ENCODE measurements around the gene PRSS1. TPM values are rescaled to one million over a fixed set of nuclear protein-coding genes. Genes with fewer than 3 reads are reported as not detected.
"Not testable (repeated sequence)": the region's sequence is repeated elsewhere in the genome, so short reads cannot be mapped to it uniquely, and the experiment has no call there.

The PRSS1 gene
- total RNA-seq, 1 donor from 2014 or later: 118 TPM

- DNase-seq (ENCODE audit: extremely low spot score, unreplicated experiment): no peak
- H3K4me1 Mint-ChIP-seq (ENCODE audit: unreplicated experiment): no peaks in the 10 kb centered on the region
Measured at GRCh38 chr7:142759433-142759832, 10.2 kb downstream of the PRSS1 start.

GRCh38 chr7:142760071-142760642 is 10.9 kb downstream of the PRSS1 start:
- peak overlapping the region; percentile 50 for H3K27ac Mint-ChIP-seq
- DNase-seq (ENCODE audit: extremely low spot score, unreplicated experiment): no peak
- TF ChIP-seq CTCF (conservative IDR thresholded peaks at IDR 0.05): no peak
- H3K9me3 Mint-ChIP-seq: no peaks in the 10 kb centered on the region
- no peak overlapping the region for H3K4me3 Mint-ChIP-seq
- H3K36me3 Mint-ChIP-seq: no peaks in the 10 kb centered on the region
- peaks cover 28% of the 10 kb centered on the region for H3K27me3 Mint-ChIP-seq
- H3K4me1 Mint-ChIP-seq (ENCODE audit: unreplicated experiment): no peaks in the 10 kb centered on the region

More at GRCh38 chr7:142759433-142759832, 10.2 kb downstream of the PRSS1 start:
- H3K4me3 Mint-ChIP-seq: no peak overlapping the region
- no peaks in the 10 kb centered on the region for H3K9me3 Mint-ChIP-seq
- no peak overlapping the region for H3K27ac Mint-ChIP-seq
- TF ChIP-seq CTCF (conservative IDR thresholded peaks at IDR 0.05): no peak
- H3K36me3 Mint-ChIP-seq: no peaks in the 10 kb centered on the region
- H3K27me3 Mint-ChIP-seq: peaks cover 26% of the 10 kb centered on the region

- not testable (repeated sequence) for DNase-seq (ENCODE audit: extremely low spot score, unreplicated experiment); H3K36me3 Mint-ChIP-seq; H3K4me3 Mint-ChIP-seq; H3K9me3 Mint-ChIP-seq; H3K4me1 Mint-ChIP-seq (ENCODE audit: unreplicated experiment); H3K27ac Mint-ChIP-seq
- peaks cover 28% of the 10 kb centered on the region for H3K27me3 Mint-ChIP-seq
Measured at GRCh38 chr7:142761606-142762005, 12.3 kb downstream of the PRSS1 start.

GRCh38 chr7:142762104-142762503 is 12.8 kb downstream of the PRSS1 start:
- H3K27me3 Mint-ChIP-seq: peaks cover 28% of the 10 kb centered on the region
- H3K36me3 Mint-ChIP-seq: no peaks in the 10 kb centered on the region
- H3K9me3 Mint-ChIP-seq: no peaks in the 10 kb centered on the region
- DNase-seq (ENCODE audit: extremely low spot score, unreplicated experiment): no peak
- no peak for TF ChIP-seq CTCF (conservative IDR thresholded peaks at IDR 0.05)
- H3K4me3 Mint-ChIP-seq: no peak overlapping the region
- H3K27ac Mint-ChIP-seq: no peak overlapping the region
- H3K4me1 Mint-ChIP-seq (ENCODE audit: unreplicated experiment): no peaks in the 10 kb centered on the region

- Mint-ChIP-seq H3K9me3 (no peaks in the 10 kb centered on the region), H3K27ac (no peak overlapping the region), H3K4me1 (ENCODE audit: unreplicated experiment) (no peaks in the 10 kb centered on the region), H3K36me3 (no peaks in the 10 kb centered on the region), H3K4me3 (no peak overlapping the region), H3K27me3 (peaks cover 34% of the 10 kb centered on the region)
- no peak for TF ChIP-seq CTCF (conservative IDR thresholded peaks at IDR 0.05)
- DNase-seq (ENCODE audit: extremely low spot score, unreplicated experiment): no peak
Measured at GRCh38 chr7:142767451-142767850, 18.2 kb downstream of the PRSS1 start.

GRCh38 chr7:142767861-142768260 is 18.6 kb downstream of the PRSS1 start:
- Mint-ChIP-seq H3K4me1 (ENCODE audit: unreplicated experiment) (no peaks in the 10 kb centered on the region), H3K27ac (no peak overlapping the region), H3K36me3 (no peaks in the 10 kb centered on the region), H3K9me3 (no peaks in the 10 kb centered on the region), H3K4me3 (no peak overlapping the region), H3K27me3 (peaks cover 34% of the 10 kb centered on the region)
- no peak for TF ChIP-seq CTCF (conservative IDR thresholded peaks at IDR 0.05)
- DNase-seq (ENCODE audit: extremely low spot score, unreplicated experiment): no peak

- H3K27ac Mint-ChIP-seq; H3K36me3 Mint-ChIP-seq; DNase-seq (ENCODE audit: extremely low spot score, unreplicated experiment); H3K9me3 Mint-ChIP-seq; H3K4me3 Mint-ChIP-seq; H3K4me1 Mint-ChIP-seq (ENCODE audit: unreplicated experiment): not testable (repeated sequence)
- peaks cover 38% of the 10 kb centered on the region for H3K27me3 Mint-ChIP-seq
Measured at GRCh38 chr7:142768885-142769284, 19.6 kb downstream of the PRSS1 start.

Data from type B pancreatic cell (in vitro differentiated cells).